Measurements from ENCODE around the gene ZNF521. TPM values are rescaled to one million over a fixed set of nuclear protein-coding genes. Genes with fewer than 3 reads are reported as not detected.

ZNF521 gene
- total RNA-seq, 2 donors from 2014 or later = 12.7 to 41.5 TPM

DNA sequence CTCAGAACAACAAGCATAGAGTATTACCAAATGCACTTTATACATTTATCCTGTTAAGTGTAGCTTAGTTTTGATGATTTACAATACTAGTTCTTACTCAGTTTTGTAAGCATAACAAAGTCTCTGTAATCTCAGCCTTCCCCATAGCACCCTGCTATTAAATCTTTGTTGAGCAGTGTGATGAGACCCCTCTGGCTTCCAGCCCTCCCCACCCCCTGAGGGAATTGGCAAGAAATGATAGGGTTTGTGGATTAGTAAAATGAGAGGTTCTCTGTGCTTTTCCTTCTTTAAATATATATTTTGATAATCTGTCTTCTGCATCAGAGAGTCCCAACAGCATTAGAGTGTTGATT lies 37.2 kb downstream of the ZNF521 start:
- Histone ChIP-seq H3K9me3 (no peaks in the 10 kb centered on the region), H3K36me3 (no peaks in the 10 kb centered on the region), H3K27me3 (replicated peaks; ENCODE audit: insufficient read depth) (no peaks in the 10 kb centered on the region), H3K4me1 (replicated peaks) (no peaks in the 10 kb centered on the region), H3K27ac (no peak overlapping the region), H3K4me3 (no peak overlapping the region)
- intact Hi-C loops (cut with DNase I) = no loop called here
- no peak for DNase-seq (ENCODE audit: low spot score)
- TF ChIP-seq POLR2A (IDR thresholded peaks at IDR 0.05) (no peak), POLR2AphosphoS5 (IDR thresholded peaks at IDR 0.05) (no peak)
- TF ChIP-seq, protein P1, sequence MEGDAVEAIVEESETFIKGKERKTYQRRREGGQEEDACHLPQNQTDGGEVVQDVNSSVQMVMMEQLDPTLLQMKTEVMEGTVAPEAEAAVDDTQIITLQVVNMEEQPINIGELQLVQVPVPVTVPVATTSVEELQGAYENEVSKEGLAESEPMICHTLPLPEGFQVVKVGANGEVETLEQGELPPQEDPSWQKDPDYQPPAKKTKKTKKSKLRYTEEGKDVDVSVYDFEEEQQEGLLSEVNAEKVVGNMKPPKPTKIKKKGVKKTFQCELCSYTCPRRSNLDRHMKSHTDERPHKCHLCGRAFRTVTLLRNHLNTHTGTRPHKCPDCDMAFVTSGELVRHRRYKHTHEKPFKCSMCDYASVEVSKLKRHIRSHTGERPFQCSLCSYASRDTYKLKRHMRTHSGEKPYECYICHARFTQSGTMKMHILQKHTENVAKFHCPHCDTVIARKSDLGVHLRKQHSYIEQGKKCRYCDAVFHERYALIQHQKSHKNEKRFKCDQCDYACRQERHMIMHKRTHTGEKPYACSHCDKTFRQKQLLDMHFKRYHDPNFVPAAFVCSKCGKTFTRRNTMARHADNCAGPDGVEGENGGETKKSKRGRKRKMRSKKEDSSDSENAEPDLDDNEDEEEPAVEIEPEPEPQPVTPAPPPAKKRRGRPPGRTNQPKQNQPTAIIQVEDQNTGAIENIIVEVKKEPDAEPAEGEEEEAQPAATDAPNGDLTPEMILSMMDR (IDR thresholded peaks at IDR 0.05) = no peak

DNA sequence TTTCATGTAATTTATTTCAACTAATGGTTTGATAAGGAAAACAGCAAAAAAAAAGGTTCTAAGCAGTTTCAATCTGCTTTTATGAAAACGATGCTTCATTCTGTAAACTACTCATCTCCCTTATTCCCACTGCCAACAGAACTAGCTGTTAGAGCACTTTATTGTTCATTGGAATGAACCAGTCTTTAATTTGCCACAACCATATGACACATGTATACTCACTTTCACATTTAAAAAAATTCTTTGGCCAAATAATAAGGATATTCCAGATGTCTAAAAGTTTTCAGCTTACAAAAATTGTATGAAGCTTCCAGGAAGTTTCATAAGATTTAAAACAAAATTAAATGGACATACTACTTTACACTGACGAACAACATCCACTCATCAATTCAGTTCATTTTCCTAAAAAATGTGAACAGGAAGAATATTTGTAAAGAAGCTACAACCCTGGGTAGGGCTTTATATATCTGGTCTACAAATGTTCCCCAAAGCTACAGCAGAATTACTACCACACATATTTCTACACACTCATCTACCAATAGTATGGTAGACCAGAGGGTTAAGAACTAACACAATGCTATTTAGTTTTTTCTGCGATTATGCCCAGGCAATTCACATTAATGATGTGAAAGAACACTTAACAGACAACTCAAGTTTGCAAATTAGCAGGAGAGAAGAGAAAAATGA lies 37.7 kb downstream of the ZNF521 start:
- H3K27me3 ChIP-seq (replicated peaks; ENCODE audit: insufficient read depth) = no peaks in the 10 kb centered on the region
- H3K27ac ChIP-seq = no peak overlapping the region
- no peaks in the 10 kb centered on the region for H3K4me1 ChIP-seq (replicated peaks)
- TF ChIP-seq, protein P1 (IDR thresholded peaks at IDR 0.05) = no peak
- no peak for TF ChIP-seq POLR2A (IDR thresholded peaks at IDR 0.05)
- DNase-seq (ENCODE audit: low spot score) = no peak
- no peaks in the 10 kb centered on the region for H3K9me3 ChIP-seq
- 81% methylated on average over 3 of the region's 3 CpGs for WGBS
- H3K36me3 ChIP-seq = no peaks in the 10 kb centered on the region
- intact Hi-C loops (cut with DNase I) = no loop called here
- no peak overlapping the region for H3K4me3 ChIP-seq

DNA sequence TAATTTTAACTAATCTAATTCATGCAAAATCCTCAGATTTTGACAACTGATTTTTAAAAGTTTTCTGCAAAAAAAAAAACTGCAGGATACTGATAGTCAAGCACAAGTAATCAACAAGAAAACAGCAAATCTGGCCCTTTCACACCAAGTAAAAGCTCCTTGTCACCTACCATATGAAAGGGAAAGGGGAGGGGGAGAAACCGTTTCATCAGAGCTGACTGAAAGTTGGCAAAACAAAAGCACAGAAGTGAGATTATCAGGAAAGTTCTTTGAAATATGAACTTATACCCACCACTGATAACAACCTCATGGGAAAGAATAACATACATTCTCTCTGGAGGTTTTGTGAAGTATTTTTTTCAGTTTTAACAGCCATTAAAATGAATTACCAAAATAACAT lies 38.7 kb downstream of the ZNF521 start:
- intact Hi-C loops (cut with DNase I) = no loop called here
- H3K36me3 ChIP-seq = no peaks in the 10 kb centered on the region
- no peak for DNase-seq (ENCODE audit: low spot score)
- H3K4me1 ChIP-seq (replicated peaks) = no peaks in the 10 kb centered on the region
- H3K9me3 ChIP-seq = no peaks in the 10 kb centered on the region
- no peak overlapping the region for H3K27ac ChIP-seq
- 38% methylated on average over 1 of the region's 1 CpG for WGBS
- TF ChIP-seq POLR2A (IDR thresholded peaks at IDR 0.05) = no peak
- TF ChIP-seq POLR2AphosphoS5 (IDR thresholded peaks at IDR 0.05) = no peak
- TF ChIP-seq, protein P1 (IDR thresholded peaks at IDR 0.05) = no peak
- H3K27me3 ChIP-seq (replicated peaks; ENCODE audit: insufficient read depth) = no peaks in the 10 kb centered on the region
- no peak overlapping the region for H3K4me3 ChIP-seq

DNA sequence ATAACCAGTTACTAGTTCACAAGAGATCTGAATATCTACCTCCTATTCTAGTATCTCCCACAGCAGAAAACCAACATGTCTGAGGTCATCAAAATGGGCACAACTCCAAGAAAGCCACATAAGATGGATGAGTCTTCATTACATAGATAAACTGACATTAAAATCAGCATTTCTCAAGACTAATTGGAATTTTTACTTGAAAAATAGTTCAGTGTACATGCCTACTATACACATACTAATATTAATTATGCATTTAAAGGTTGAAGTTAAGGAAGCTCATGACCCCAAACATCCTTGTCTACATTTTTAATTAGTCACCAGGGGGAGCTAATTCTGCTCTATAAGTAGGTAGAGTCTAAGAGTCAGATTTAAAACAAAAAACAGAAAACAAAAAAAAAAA lies 41.9 kb downstream of the ZNF521 start:
- no peak overlapping the region for H3K27ac ChIP-seq
- no peaks in the 10 kb centered on the region for H3K4me1 ChIP-seq (replicated peaks)
- intact Hi-C loops (cut with DNase I) = no loop called here
- no peak overlapping the region for H3K4me3 ChIP-seq
- DNase-seq (ENCODE audit: low spot score) = no peak
- no peaks in the 10 kb centered on the region for H3K9me3 ChIP-seq
- no peaks in the 10 kb centered on the region for H3K27me3 ChIP-seq (replicated peaks; ENCODE audit: insufficient read depth)
- no peaks in the 10 kb centered on the region for H3K36me3 ChIP-seq
- TF ChIP-seq, protein P1 (IDR thresholded peaks at IDR 0.05) = no peak
- TF ChIP-seq POLR2A (IDR thresholded peaks at IDR 0.05) = no peak
- no peak for TF ChIP-seq POLR2AphosphoS5 (IDR thresholded peaks at IDR 0.05)

DNA sequence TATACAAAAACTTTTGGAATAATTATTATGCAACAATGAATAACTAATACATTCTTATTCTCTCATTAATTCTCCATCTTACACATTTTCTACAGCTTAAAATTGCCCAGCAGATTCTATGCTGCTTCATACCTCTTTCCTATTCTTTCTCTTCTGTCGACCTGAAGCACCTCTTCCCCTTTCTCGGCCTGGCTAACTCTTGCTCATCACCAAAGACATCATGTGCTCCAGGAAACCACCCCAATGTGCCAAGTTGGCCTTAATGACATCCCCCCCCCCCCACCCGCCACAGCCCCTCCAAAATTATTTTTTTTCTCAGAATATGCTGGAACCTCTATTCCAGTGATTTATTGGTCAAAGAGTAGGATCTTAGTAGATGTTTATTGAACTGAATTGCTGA lies 43.6 kb downstream of the ZNF521 start:
- Histone ChIP-seq H3K27ac (no peak overlapping the region), H3K27me3 (replicated peaks; ENCODE audit: insufficient read depth) (no peaks in the 10 kb centered on the region), H3K36me3 (no peaks in the 10 kb centered on the region), H3K4me1 (replicated peaks) (no peaks in the 10 kb centered on the region), H3K9me3 (no peaks in the 10 kb centered on the region), H3K4me3 (no peak overlapping the region)
- intact Hi-C loops (cut with DNase I) = no loop called here
- no peak for TF ChIP-seq POLR2AphosphoS5 (IDR thresholded peaks at IDR 0.05)
- TF ChIP-seq, protein P1 (IDR thresholded peaks at IDR 0.05) = no peak
- no peak for TF ChIP-seq POLR2A (IDR thresholded peaks at IDR 0.05)
- 93% methylated on average over 3 of the region's 3 CpGs for WGBS
- no peak for DNase-seq (ENCODE audit: low spot score)
